ENCODE results near the gene RBM3. TPM values are rescaled to one million over a fixed set of nuclear protein-coding genes. Genes with fewer than 3 reads are reported as not detected.

Gene RBM3
- total RNA-seq, 1 experiment from 2014 or later: 233 TPM

DNA sequence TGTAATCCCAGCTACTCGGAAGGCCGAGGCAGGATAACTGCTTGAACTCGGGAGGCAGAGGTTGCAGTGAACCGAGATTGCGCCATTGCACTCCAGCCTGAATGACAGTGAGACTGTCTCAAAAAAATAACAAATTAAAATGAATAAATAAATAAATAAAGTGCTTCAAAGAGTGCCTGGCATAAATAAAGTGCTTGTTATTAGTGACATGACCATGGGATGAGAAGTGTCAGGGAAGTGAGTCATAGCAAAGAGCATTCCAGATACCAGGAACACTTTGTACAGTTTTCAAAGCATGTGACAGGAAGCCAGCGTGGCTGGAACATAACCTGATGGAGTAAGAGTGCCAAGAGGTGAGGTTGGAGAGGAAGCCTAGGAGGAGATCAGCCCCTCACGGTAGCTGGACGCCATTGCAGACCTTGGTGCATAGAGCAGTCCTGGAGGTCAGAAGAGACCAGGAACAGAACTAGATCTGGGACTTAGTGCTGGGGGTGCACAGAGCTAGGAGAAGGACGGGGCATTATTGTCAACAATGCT is 17.0 kb downstream of the RBM3 start:
- H3K9ac ChIP-seq (ENCODE audit: low read length): no peak overlapping the region
- H3K4me2 ChIP-seq (ENCODE audit: low read length): peak overlapping the region; percentile 35
- ChIA-PET RAD21 (ENCODE audit: low non-redundant PET in 1 of 2, low total read pairs in 2 of 2, uncharacterized antibody in 2 of 2, unreplicated experiment in 2 of 2) (no interaction called here), POLR2A (no interaction called here), CTCF (no interaction called here)
- H3K27me3 ChIP-seq (ENCODE audit: insufficient read depth, low read length): no peaks in the 10 kb centered on the region
- no peak for DNase-seq (ENCODE audit: low read depth, low spot score)
- H3K9me2 ChIP-seq (ENCODE audit: insufficient read depth): no peaks in the 10 kb centered on the region
- no TSS peak for BruUV-seq (replicated peaks)
- peak overlapping the region; percentile 38; the same call in 1 of the 2 replicates for H3K27ac ChIP-seq (ENCODE audit: low read depth, low read length)
- no peak for TF ChIP-seq EGR1 (IDR thresholded peaks at IDR 0.05; ENCODE audit: low read depth)
- peak; percentile 15 for TF ChIP-seq TCF7L2 (IDR thresholded peaks at IDR 0.05; ENCODE audit: borderline replicate concordance, extremely low read depth, insufficient read depth, insufficient read length)
- intact Hi-C loops (cut with micrococcal nuclease): no loop called here
- H3K79me2 ChIP-seq (ENCODE audit: insufficient read depth, low read length): no peaks in the 10 kb centered on the region
- ATAC-seq: peak; percentile 49
- no peaks in the 10 kb centered on the region for H4K20me1 ChIP-seq (ENCODE audit: insufficient read depth)
- peaks cover 9 to 14% of the 10 kb centered on the region in 2 experiments for H3K4me1 ChIP-seq (ENCODE audit: control insufficient read depth in 1 of 2, insufficient read depth in 2 of 2, low read length in 2 of 2)
- no peak overlapping the region for H3K4me3 ChIP-seq (replicated peaks in 1 of 2; ENCODE audit: low read depth in 1 of 2, low read length in 2 of 2)
- H3K9me3 ChIP-seq (ENCODE audit: control insufficient read depth in 1 of 2, insufficient read depth in 1 of 2, low read depth in 1 of 2, low read length in 2 of 2): no peaks in the 10 kb centered on the region
- H3K36me3 ChIP-seq (ENCODE audit: control insufficient read depth in 1 of 2, insufficient read depth in 2 of 2, low read length in 2 of 2): no peaks in the 10 kb centered on the region
- H2AFZ ChIP-seq (ENCODE audit: low read depth, low read length, poor library complexity, severe bottlenecking): no peak overlapping the region

DNA sequence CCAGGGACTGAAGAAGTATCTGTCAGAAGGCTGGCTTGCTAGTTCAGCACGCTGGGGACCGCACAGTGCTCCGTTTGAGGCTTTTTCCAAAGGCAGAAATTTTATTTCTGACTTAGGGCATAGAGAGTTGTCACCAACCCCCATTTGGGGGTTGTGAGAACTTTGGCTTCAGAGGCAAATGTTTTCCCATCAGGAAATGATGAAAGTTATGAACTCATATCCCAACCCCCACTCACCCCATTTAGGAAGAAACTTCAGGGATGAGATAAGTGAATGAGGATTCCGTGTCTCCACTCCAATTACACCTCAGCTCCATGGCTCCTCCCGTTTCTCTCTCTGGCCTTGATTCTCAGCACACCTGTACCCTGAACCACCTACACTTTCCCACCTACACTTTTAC is 18.7 kb downstream of the RBM3 start:
- no peak overlapping the region for H3K4me3 ChIP-seq (replicated peaks in 1 of 2; ENCODE audit: low read depth in 1 of 2, low read length in 2 of 2)
- TF ChIP-seq, protein P1, sequence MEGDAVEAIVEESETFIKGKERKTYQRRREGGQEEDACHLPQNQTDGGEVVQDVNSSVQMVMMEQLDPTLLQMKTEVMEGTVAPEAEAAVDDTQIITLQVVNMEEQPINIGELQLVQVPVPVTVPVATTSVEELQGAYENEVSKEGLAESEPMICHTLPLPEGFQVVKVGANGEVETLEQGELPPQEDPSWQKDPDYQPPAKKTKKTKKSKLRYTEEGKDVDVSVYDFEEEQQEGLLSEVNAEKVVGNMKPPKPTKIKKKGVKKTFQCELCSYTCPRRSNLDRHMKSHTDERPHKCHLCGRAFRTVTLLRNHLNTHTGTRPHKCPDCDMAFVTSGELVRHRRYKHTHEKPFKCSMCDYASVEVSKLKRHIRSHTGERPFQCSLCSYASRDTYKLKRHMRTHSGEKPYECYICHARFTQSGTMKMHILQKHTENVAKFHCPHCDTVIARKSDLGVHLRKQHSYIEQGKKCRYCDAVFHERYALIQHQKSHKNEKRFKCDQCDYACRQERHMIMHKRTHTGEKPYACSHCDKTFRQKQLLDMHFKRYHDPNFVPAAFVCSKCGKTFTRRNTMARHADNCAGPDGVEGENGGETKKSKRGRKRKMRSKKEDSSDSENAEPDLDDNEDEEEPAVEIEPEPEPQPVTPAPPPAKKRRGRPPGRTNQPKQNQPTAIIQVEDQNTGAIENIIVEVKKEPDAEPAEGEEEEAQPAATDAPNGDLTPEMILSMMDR (IDR thresholded peaks at IDR 0.05 in 2 of 3, conservative IDR thresholded peaks at IDR 0.05 in 1 of 3; ENCODE audit: borderline replicate concordance in 1 of 3, insufficient read depth in 1 of 3, low read depth in 2 of 3, low read length in 2 of 3): no peak
- TF ChIP-seq FOSL1 (IDR thresholded peaks at IDR 0.05; ENCODE audit: low read depth): no peak
- TF ChIP-seq RAD21 (IDR thresholded peaks at IDR 0.05; ENCODE audit: low read depth): no peak
- no peak for TF ChIP-seq ZFX (IDR thresholded peaks at IDR 0.05)
- TF ChIP-seq, protein P2, sequence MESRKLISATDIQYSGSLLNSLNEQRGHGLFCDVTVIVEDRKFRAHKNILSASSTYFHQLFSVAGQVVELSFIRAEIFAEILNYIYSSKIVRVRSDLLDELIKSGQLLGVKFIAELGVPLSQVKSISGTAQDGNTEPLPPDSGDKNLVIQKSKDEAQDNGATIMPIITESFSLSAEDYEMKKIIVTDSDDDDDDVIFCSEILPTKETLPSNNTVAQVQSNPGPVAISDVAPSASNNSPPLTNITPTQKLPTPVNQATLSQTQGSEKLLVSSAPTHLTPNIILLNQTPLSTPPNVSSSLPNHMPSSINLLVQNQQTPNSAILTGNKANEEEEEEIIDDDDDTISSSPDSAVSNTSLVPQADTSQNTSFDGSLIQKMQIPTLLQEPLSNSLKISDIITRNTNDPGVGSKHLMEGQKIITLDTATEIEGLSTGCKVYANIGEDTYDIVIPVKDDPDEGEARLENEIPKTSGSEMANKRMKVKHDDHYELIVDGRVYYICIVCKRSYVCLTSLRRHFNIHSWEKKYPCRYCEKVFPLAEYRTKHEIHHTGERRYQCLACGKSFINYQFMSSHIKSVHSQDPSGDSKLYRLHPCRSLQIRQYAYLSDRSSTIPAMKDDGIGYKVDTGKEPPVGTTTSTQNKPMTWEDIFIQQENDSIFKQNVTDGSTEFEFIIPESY (IDR thresholded peaks at IDR 0.05; ENCODE audit: extremely low read depth, insufficient replicate concordance, low read length): no peak
- TF ChIP-seq YY1 (IDR thresholded peaks at IDR 0.05; ENCODE audit: extremely low read depth, insufficient replicate concordance, low read depth, low read length): no peak
- no peak overlapping the region for H3K9ac ChIP-seq (ENCODE audit: low read length)
- H3K27ac ChIP-seq (ENCODE audit: low read depth, low read length): no peak overlapping the region
- no peaks in the 10 kb centered on the region for H3K9me2 ChIP-seq (ENCODE audit: insufficient read depth)
- H3K27me3 ChIP-seq (ENCODE audit: insufficient read depth, low read length): no peaks in the 10 kb centered on the region
- ChIA-PET RAD21 (ENCODE audit: low non-redundant PET in 1 of 2, low total read pairs in 2 of 2, uncharacterized antibody in 2 of 2, unreplicated experiment in 2 of 2) (no interaction called here), POLR2A (no interaction called here), CTCF (no interaction called here)
- no peaks in the 10 kb centered on the region for H3K36me3 ChIP-seq (ENCODE audit: control insufficient read depth in 1 of 2, insufficient read depth in 2 of 2, low read length in 2 of 2)
- DNase-seq (ENCODE audit: low read depth, low spot score): no peak
- no peak overlapping the region for H2AFZ ChIP-seq (ENCODE audit: low read depth, low read length, poor library complexity, severe bottlenecking)
- H3K79me2 ChIP-seq (ENCODE audit: insufficient read depth, low read length): no peaks in the 10 kb centered on the region
- no peaks in the 10 kb centered on the region for H4K20me1 ChIP-seq (ENCODE audit: insufficient read depth)
- no TSS peak for BruUV-seq (replicated peaks)
- H3K9me3 ChIP-seq (ENCODE audit: control insufficient read depth in 1 of 2, insufficient read depth in 1 of 2, low read depth in 1 of 2, low read length in 2 of 2): no peaks in the 10 kb centered on the region
- ATAC-seq: no peak
- H3K4me2 ChIP-seq (ENCODE audit: low read length): no peak overlapping the region
- H3K4me1 ChIP-seq (ENCODE audit: control insufficient read depth in 1 of 2, insufficient read depth in 2 of 2, low read length in 2 of 2): peaks cover 12 to 21% of the 10 kb centered on the region in 2 experiments
- intact Hi-C loops (cut with micrococcal nuclease): no loop called here
